ENCODE results near the gene SNX5.

SNX5 gene

GRCh38 chr20:17940224-17940971, 28.2 kb downstream of the SNX5 start:
- no peak for DNase-seq (ENCODE audit: low read depth in 3 of 3)

GRCh38 chr20:17939622-17940223, 28.9 kb downstream of the SNX5 start:
- DNase-seq (ENCODE audit: low read depth in 3 of 3), result no peak

- peak; percentile 14 to 53 (median 29) for DNase-seq (ENCODE audit: low read depth in 3 of 3)
These were observed 29.5 kb downstream of the SNX5 start for GRCh38 chr20:17938871-17939619.

- no peak for DNase-seq (ENCODE audit: low read depth in 3 of 3)
These were observed 31.5 kb downstream of the SNX5 start for GRCh38 chr20:17936761-17937732.

- no peak for DNase-seq (ENCODE audit: low read depth in 3 of 3)
These were observed 32.3 kb downstream of the SNX5 start for GRCh38 chr20:17936286-17936760.

- no peak for DNase-seq (ENCODE audit: low read depth in 3 of 3)
These were observed 32.8 kb downstream of the SNX5 start for GRCh38 chr20:17935761-17936160.

GRCh38 chr20:17935186-17935585, 33.4 kb downstream of the SNX5 start:
- no peak for DNase-seq (ENCODE audit: low read depth in 3 of 3)

- DNase-seq (ENCODE audit: low read depth in 3 of 3), result no peak
These were observed 34.3 kb downstream of the SNX5 start for GRCh38 chr20:17934141-17934862.

GRCh38 chr20:17933711-17934110, 34.9 kb downstream of the SNX5 start:
- no peak for DNase-seq (ENCODE audit: low read depth in 3 of 3)

GRCh38 chr20:17933121-17933520, 35.5 kb downstream of the SNX5 start:
- DNase-seq (ENCODE audit: low read depth in 3 of 3), result no peak

- no peak for DNase-seq (ENCODE audit: low read depth in 3 of 3)
These were observed 36.2 kb downstream of the SNX5 start for GRCh38 chr20:17932396-17932795.

GRCh38 chr20:17931513-17931912, 37.1 kb downstream of the SNX5 start:
- DNase-seq (ENCODE audit: low read depth in 3 of 3), result no peak

- no peak for DNase-seq (ENCODE audit: low read depth in 3 of 3)
These were observed 39.8 kb downstream of the SNX5 start for GRCh38 chr20:17928633-17929311.

GRCh38 chr20:17928211-17928611, 40.4 kb downstream of the SNX5 start:
- DNase-seq (ENCODE audit: low read depth in 3 of 3), result no peak

- no peak for DNase-seq (ENCODE audit: low read depth in 3 of 3)
These were observed 42.7 kb downstream of the SNX5 start for GRCh38 chr20:17925940-17926300.

- DNase-seq (ENCODE audit: low read depth in 3 of 3), result no peak
These were observed 43.3 kb downstream of the SNX5 start for GRCh38 chr20:17925141-17925939.

- DNase-seq (ENCODE audit: low read depth in 3 of 3), result no peak
These were observed 46.8 kb downstream of the SNX5 start for GRCh38 chr20:17921774-17922173.

GRCh38 chr20:17919149-17919548, 49.4 kb downstream of the SNX5 start:
- no peak for DNase-seq (ENCODE audit: low read depth in 3 of 3)

GRCh38 chr20:17917832-17918618, 50.6 kb downstream of the SNX5 start:
- no peak for DNase-seq (ENCODE audit: low read depth in 3 of 3)

All from stimulated activated CD4-positive, alpha-beta T cell treated with anti-CD3 and anti-CD28 coated beads, TNF-alpha, amount 100 ng/mL, for 24 hours (primary cell).